ENCODE results near the gene DUSP15.
"Not testable (repeated sequence)": the region's sequence is repeated elsewhere in the genome, so short reads cannot be mapped to it uniquely, and the experiment has no call there.

DUSP15 gene

DNA sequence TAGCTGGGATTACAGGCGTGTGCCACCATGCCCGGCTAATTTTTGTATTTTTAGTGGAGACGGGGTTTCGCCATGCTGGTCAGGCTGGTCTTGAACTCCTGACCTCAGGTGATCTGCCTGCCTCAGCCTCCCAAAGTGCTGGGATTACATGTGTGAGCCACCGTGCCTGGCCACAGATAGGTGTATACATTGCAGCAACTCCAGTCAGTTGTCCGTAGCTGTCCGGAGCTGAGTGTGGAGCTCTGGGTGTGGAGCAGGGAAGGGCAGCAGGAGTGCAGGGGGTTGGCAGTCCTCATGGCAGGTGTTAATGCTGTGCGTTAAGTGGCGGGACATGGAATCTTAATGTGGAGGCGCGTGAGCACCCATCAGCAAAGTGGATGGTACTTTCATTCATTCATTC, 42.3 kb downstream of the DUSP15 start:
- DNase-seq, result not testable (repeated sequence)
- in situ Hi-C loops (cut with MboI; ENCODE audit: low pct_unique_long_range_greater_than_20kb, low sequenced_read_pairs), result loop anchor here (10.0 kb wide), 1 partner anchor 267 kb away; no protein-coding TSS in a partner anchor

- no peak for DNase-seq
- in situ Hi-C loops (cut with MboI; ENCODE audit: low pct_unique_long_range_greater_than_20kb, low sequenced_read_pairs), result loop anchor here (10.0 kb wide), 1 partner anchor 268 kb away; no protein-coding TSS in a partner anchor
Measured at GRCh38 chr20:31827059-31827458, 43.3 kb downstream of the DUSP15 start.

GRCh38 chr20:31826074-31826473, 44.3 kb downstream of the DUSP15 start:
- in situ Hi-C loops (cut with MboI; ENCODE audit: low pct_unique_long_range_greater_than_20kb, low sequenced_read_pairs), result loop anchor here (10.0 kb wide), 1 partner anchor 269 kb away; no protein-coding TSS in a partner anchor

DNA sequence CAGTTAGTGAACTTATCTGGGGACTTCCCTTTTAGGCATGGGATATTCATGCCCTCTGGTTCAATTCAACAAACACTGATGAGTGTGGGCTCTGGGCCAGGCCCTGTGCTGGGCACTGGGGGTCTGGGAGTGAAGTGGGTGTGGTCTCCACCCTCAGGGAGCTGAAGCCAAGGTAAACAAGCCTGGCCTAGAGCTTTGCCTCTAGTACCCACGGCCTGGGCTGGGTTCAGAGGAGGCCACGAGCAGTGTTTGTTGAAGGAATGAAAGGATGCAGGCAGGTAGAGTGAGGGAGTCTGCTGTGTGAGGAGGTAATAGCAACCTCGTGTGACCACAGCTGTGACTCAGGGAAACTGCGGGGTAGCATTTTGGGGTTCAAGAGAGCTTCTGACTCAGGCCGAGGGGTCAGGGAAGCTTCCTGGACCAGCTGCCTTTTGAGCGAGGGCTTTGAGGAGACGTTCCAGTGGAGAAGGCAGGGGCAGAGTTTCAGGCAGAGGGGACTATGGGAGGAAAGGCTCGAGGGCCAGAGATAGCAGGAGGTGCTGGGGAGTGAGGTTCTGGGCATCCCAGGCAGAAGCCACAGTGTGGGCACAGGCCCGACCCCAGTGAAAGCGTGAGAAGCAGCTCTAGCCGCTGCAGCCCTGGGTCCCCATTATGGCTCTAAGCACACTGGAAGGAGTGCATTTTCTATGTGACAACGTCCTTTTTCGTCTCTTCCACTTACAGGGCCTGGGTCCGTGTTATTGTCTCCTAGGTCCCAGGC, 45.6 kb downstream of the DUSP15 start:
- in situ Hi-C loops (cut with MboI; ENCODE audit: low pct_unique_long_range_greater_than_20kb, low sequenced_read_pairs), result loop anchor here (10.0 kb wide), 1 partner anchor 270 kb away; no protein-coding TSS in a partner anchor
- no peak for DNase-seq

More at GRCh38 chr20:31826074-31826473, 44.3 kb downstream of the DUSP15 start:
- DNase-seq, result no peak

GRCh38 chr20:31824125-31824485, 46.2 kb downstream of the DUSP15 start:
- no peak for DNase-seq
- in situ Hi-C loops (cut with MboI; ENCODE audit: low pct_unique_long_range_greater_than_20kb, low sequenced_read_pairs), result loop anchor here (10.0 kb wide), 1 partner anchor 271 kb away; no protein-coding TSS in a partner anchor

GRCh38 chr20:31823360-31824124, 46.8 kb downstream of the DUSP15 start:
- DNase-seq, result peak; percentile 38
- in situ Hi-C loops (cut with MboI; ENCODE audit: low pct_unique_long_range_greater_than_20kb, low sequenced_read_pairs), result loop anchor here (10.0 kb wide), 1 partner anchor 271 kb away; no protein-coding TSS in a partner anchor

DNA sequence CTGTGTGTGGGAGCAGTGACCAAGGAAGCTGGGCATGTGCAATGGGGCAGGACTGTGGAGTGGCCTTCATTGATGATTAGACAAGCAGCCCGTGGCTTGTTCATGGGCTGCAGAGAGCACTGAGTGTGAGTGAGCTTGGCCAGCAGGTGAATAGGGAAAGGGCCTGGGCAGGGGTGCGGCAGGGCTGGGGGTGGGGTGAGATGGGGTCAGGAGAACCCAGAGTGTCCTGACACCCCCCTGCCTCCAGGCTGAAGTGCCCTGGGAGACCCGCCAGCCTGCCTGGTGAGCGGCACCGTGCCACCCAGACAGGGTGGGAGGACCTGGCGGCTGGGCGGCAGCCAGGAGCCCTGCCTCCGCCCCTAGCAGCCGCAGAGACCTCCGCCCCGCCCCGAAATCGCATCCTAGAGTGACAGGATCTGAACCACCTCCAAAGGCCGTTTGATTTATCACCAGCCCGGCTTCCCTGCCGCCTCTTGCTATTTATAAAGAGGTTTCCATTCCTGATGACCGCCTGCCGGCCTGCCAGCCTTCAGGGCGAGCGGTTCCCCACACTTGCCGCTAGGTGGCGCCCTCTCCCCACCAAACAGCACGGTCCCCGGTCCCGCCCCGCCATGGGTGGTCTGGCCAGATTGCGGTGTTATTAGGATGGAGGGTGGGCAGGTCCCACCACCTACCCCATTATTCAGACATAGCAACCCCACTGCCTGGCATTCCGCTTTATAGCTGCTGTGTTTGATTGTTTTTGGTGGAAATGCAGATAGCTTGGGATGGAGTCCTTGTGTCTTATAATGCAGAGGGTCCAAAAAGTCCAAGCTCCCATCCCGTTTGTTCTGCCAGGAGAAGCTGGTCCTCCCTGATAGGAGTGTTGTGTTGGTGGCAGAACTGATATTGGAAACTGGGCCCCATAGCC, 47.7 kb downstream of the DUSP15 start:
- DNase-seq, result peak; percentile 76
- in situ Hi-C loops (cut with MboI; ENCODE audit: low pct_unique_long_range_greater_than_20kb, low sequenced_read_pairs), result loop anchor here (10.0 kb wide), 1 partner anchor 272 kb away; no protein-coding TSS in a partner anchor

GRCh38 chr20:31821427-31821826, 48.9 kb downstream of the DUSP15 start:
- DNase-seq, result no peak
- in situ Hi-C loops (cut with MboI; ENCODE audit: low pct_unique_long_range_greater_than_20kb, low sequenced_read_pairs), result loop anchor here (10.0 kb wide), 1 partner anchor 273 kb away; no protein-coding TSS in a partner anchor

DNA sequence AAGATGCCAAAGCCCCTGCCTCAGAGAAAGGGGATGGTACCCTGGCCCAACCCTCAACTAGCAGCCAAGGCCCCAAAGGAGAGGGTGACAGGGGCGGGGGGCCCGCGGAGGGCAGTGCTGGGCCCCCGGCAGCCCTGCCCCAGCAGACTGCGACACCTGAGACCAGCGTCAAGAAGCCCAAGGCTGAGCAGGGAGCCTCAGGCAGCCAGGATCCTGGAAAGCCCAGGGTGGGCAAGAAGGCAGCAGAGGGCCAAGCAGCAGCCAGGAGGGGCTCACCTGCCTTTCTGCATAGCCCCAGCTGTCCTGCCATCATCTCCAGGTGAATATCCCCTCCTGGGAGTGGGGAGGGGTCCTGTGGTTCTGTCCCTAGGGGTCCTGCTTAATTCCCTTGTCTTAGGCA, 50.1 kb downstream of the DUSP15 start:
- DNase-seq, result no peak
- in situ Hi-C loops (cut with MboI; ENCODE audit: low pct_unique_long_range_greater_than_20kb, low sequenced_read_pairs), result loop anchor here (10.0 kb wide), 1 partner anchor 275 kb away; no protein-coding TSS in a partner anchor

- no peak for DNase-seq
- in situ Hi-C loops (cut with MboI; ENCODE audit: low pct_unique_long_range_greater_than_20kb, low sequenced_read_pairs), result no loop called here
Measured at GRCh38 chr20:31819083-31819784, 51.1 kb downstream of the DUSP15 start, which contains the start of gene MYLK2. TSS of gene MYLK2 (plus strand) at chr20:31819356. CDS start at chr20:31819581, 225 bp downstream.

DNA sequence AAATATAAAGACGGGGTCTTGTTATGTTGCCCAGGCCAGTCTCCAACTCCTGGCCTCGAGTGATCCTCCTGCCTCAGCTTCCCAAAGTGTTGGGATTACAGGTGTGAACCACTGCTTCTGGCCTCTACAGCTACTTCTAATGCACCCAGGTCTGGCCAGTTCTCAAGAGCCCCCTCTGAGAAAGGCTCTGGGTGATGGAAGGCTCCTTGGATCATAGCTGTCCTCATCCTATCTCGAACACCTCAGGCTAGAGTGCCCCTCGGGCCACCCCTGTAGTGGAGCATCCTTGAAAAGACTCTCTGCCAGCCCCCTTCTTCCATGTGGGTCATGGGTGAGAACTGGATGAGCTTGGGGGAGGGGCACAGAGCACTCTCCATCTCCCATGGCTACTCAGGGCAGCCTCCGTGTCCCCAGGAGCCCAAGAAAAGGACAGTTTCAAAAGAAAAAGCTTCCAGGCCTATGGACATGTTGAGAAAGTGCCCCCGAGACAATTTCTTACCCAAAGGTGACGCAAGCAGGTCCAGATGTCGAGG, 51.9 kb downstream of the DUSP15 start:
- DNase-seq, result no peak
- in situ Hi-C loops (cut with MboI; ENCODE audit: low pct_unique_long_range_greater_than_20kb, low sequenced_read_pairs), result no loop called here

DNA sequence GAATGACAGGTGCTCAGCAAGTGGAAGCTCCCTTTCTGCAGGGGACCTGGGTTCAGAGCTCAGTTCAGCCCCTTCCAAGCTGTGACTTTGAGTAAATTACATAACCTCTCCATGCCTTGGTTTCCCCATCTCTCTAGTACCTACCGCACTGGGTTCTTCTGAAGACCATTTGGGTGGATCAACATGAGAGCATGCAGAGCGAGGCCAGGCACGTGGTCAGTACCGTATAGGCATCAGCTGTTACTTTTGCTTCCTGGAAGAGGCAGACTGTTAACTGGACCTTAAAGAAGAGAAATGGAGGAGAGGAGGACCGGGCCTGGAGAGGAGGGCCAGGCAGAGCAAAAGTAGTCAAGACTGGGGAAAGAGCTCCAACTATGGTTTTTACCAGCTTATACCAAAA, 52.9 kb downstream of the DUSP15 start:
- in situ Hi-C loops (cut with MboI; ENCODE audit: low pct_unique_long_range_greater_than_20kb, low sequenced_read_pairs), result no loop called here
- DNase-seq, result no peak

DNA sequence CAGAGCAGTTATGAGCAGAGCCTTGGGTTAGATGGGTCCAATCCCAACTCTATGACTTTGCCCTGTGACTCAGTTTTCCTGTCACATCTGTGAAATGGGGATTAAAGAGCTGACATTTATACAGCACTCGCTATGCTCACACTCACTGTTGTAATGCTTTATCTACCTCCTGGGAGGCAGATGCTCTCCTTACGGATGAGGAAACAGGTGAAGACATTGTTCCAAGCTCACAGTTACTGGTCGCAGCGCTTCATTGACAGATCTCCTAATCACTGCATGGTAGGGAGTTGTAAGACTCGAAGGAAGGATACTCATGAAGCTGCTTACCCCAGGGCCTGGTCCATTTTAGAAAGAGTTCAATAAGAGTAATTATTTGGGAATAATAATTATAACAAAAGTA, 54.1 kb downstream of the DUSP15 start:
- DNase-seq, result no peak
- in situ Hi-C loops (cut with MboI; ENCODE audit: low pct_unique_long_range_greater_than_20kb, low sequenced_read_pairs), result no loop called here

DNA sequence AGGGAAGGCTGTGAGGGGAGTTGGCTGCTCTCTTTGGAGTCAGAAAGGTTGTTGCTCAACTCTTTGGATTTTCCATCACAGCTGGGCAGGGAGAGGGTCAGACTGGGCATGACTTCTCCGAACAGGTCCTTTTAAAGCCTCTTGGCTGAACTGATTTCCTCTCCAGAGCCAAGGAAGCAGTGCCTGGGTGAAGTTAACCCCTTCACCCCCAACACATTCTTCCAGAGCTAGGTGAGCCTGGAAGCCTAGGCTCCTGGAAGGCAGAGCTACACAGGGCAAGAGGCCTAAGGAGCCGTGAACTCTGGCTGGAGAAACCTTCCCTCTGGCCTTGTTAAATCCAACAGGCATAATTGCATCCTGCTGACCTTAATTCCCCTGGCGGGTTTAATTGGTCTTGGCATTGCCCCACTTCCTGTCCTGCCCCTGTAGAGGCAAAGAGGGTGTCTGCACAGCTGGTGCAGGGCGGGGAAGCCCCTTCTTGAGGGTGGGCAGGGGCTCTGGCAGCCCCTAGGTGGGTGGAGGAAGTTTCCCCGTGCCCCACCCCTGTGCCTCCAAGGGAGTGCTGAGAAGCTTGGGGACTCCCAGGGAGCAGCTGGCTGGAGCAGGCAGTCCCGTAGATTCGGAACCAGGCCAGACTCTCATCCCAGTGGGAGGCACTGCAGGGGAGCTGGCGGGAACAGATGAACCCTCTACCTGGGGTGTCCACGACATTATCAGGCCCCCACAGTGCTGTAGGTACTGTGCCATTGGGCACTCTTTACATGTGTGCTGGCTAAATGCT, 54.7 kb downstream of the DUSP15 start:
- in situ Hi-C loops (cut with MboI; ENCODE audit: low pct_unique_long_range_greater_than_20kb, low sequenced_read_pairs), result no loop called here
- no peak for DNase-seq

DNA sequence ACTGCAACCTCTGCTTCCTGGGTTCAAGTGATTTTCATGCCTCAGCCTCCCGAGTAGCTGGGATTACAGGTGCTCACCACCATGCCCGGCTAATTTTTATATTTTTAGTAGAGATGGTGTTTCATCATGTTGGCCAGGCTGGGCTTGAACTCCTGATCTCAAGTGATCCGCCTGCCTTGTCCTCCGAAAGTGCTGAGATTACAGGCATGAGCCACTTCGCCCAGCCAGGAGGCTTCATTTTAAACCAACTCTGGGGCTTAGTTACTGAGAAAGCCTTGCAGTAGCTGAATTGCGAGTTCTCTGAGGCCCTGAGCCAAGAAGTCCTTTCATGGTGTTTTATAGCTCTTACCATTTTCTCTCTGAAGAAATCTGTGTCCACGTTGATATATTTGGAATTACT, 56.2 kb downstream of the DUSP15 start:
- in situ Hi-C loops (cut with MboI; ENCODE audit: low pct_unique_long_range_greater_than_20kb, low sequenced_read_pairs); DNase-seq: not testable (repeated sequence)

GRCh38 chr20:31813611-31814010, 56.7 kb downstream of the DUSP15 start:
- in situ Hi-C loops (cut with MboI; ENCODE audit: low pct_unique_long_range_greater_than_20kb, low sequenced_read_pairs), result no loop called here
- DNase-seq, result no peak

All from KBM-7 (cell line).